K562 (cell line): ENCODE results near the gene PEX6.
A peak's percentile ranks its signal among the peaks of the same experiment; 100 is the strongest.

Experiments used
- CHD1 ChIP-seq: fragments of 200-600 bp; sonication (generic); IDR thresholded peaks from one replicate; pipeline ENCODE4 v1.6.1; 2012; ENCODE audit warnings: mild to moderate bottlenecking, moderate library complexity, low read length, inconsistent platforms
- EP300 ChIP-seq: IDR thresholded peaks from 2 replicates; pipeline ENCODE4 v1.6.1; 2012; ENCODE audit warnings: low read length, improper control_type of control experiment
- EZH2 ChIP-seq: IDR thresholded peaks from 2 replicates; pipeline ENCODE4 v1.6.1; 2012; ENCODE audit warnings: low read depth, mild to moderate bottlenecking, inconsistent platforms, low read length, borderline replicate concordance
- GTF2F1 ChIP-seq: IDR thresholded peaks from 2 replicates; pipeline ENCODE4 v1.6.1; 2011; ENCODE audit warnings: low read depth, low read length, improper control_type of control experiment
- MAZ ChIP-seq, 2 experiments: fragments of 450-650 bp in 1 of 2; sonication (generic) in 1 of 2; formaldehyde crosslinking; IDR thresholded peaks in 1 of 2; conservative IDR thresholded peaks in 1 of 2; 2 replicates each; pipeline versions ENCODE4 v1.4.0 to v1.5.0; 2020; ENCODE audit warnings: mild to moderate bottlenecking in 1 of 2, missing genetic modification reagents in 1 of 2
- SMAD1 ChIP-seq: fragments of 150-350 bp; IDR thresholded peaks from 2 replicates; pipeline ENCODE4 v1.6.1; 2014; ENCODE audit warnings: low read length, low read depth; ENCODE audit not compliant: partially characterized antibody
- SMARCA4 ChIP-seq: fragments of 450-650 bp; IDR thresholded peaks from 2 replicates; pipeline ENCODE4 v1.6.1; 2016
- SPI1 ChIP-seq: IDR thresholded peaks from 2 replicates; pipeline ENCODE4 v1.6.1; 2011; ENCODE audit warnings: low read depth, low read length, control low read depth, borderline replicate concordance
- ZNF12 ChIP-seq: sonication (generic); formaldehyde crosslinking; IDR thresholded peaks from 2 replicates; pipeline ENCODE4 v1.4.0; 2020; ENCODE audit warnings: mild to moderate bottlenecking, missing genetic modification reagents
- ZNF133 ChIP-seq: fragments of 250-450 bp; sonication (Bioruptor Pico); IDR thresholded peaks from 2 replicates; pipeline ENCODE4 v1.4.0; 2020; ENCODE audit warnings: mild to moderate bottlenecking
- ZNF764 ChIP-seq: fragments of 250-450 bp; sonication (Bioruptor Pico); IDR thresholded peaks from 2 replicates; pipeline ENCODE4 v1.4.0; 2020; ENCODE audit warnings: low read depth, mild to moderate bottlenecking, moderate library complexity
- TF ChIP-seq, protein P1 (sequence below), 3 experiments: IDR thresholded peaks in 2 of 3; conservative IDR thresholded peaks in 1 of 3; 2 replicates each; pipeline ENCODE4 v1.5.1; 2011 to 2012; ENCODE audit warnings: low read length in 3 of 3, mild to moderate bottlenecking in 3 of 3, control low read depth in 2 of 3, improper control_type of control experiment in 1 of 3, inconsistent platforms in 1 of 3, low read depth in 1 of 3, mixed read lengths in 1 of 3, moderate library complexity in 1 of 3; ENCODE audit not compliant: insufficient read depth in 2 of 3
- TF ChIP-seq, protein P2 (sequence below): sonication (generic); formaldehyde crosslinking; IDR thresholded peaks from 2 replicates; pipeline ENCODE4 v1.8.1; 2023; ENCODE audit warnings: mild to moderate bottlenecking, missing genetic modification reagents
- TF ChIP-seq, protein P3 (sequence below), 2 experiments: fragments of 450-650 bp in 1 of 2; sonication (generic) in 1 of 2; formaldehyde crosslinking in 1 of 2; IDR thresholded peaks in 1 of 2; conservative IDR thresholded peaks in 1 of 2; 2 replicates each; pipeline versions ENCODE4 v1.6.1 to v1.8.1; 2016 to 2023; ENCODE audit warnings: mild to moderate bottlenecking in 2 of 2, moderate library complexity in 2 of 2, inconsistent platforms in 1 of 2, missing genetic modification reagents in 1 of 2

DNA sequence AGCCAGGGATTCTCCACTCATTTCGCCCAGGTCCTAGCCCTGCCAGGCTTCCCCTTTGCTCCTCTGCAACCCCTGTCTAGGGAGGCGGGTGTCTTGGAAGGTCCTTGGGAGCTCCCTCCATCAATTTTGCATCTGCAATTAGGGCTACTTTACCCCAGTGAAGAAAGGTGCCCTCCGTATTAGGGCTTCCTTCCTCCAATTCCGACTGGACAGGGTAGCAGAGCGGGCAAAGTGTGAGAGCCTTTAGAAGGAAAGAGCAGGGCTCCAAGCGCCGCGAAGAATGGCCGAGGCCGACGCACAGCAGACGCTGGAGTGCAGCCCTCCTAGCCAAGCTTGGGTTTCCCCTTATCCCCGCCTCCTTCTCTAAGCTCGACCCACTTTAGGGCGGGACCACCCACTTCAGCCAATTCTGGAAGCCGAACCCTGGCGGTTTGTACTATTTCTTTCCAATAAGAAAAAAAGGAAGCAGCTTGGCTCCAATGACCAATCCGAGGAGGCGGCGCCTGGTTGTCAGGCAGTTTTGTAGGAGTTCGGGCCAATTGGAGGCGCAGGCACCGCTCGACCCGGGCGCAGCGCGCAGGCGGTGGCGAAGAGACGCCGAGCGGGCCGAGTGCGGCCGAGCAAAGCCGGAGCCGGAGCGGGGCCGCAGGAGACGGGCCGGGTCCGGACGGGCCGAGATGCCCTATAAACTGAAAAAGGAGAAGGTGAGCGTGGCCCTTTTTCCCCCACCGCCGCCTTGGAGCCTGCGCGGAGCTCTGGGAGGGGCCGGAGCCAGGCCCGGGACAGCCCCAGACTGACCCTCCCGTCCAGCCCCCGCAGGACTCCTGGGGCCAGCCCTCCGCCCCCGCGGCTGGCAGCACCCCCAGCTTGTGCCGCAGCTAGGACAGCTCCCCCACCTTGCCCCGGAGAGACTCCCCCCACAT lies 5.3 kb upstream of the PEX6 start, which contains the start of gene PPP2R5D:
- TF ChIP-seq, protein P1, sequence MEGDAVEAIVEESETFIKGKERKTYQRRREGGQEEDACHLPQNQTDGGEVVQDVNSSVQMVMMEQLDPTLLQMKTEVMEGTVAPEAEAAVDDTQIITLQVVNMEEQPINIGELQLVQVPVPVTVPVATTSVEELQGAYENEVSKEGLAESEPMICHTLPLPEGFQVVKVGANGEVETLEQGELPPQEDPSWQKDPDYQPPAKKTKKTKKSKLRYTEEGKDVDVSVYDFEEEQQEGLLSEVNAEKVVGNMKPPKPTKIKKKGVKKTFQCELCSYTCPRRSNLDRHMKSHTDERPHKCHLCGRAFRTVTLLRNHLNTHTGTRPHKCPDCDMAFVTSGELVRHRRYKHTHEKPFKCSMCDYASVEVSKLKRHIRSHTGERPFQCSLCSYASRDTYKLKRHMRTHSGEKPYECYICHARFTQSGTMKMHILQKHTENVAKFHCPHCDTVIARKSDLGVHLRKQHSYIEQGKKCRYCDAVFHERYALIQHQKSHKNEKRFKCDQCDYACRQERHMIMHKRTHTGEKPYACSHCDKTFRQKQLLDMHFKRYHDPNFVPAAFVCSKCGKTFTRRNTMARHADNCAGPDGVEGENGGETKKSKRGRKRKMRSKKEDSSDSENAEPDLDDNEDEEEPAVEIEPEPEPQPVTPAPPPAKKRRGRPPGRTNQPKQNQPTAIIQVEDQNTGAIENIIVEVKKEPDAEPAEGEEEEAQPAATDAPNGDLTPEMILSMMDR (IDR thresholded peaks at IDR 0.05 in 2 of 3, conservative IDR thresholded peaks at IDR 0.05 in 1 of 3; ENCODE audit: insufficient read depth in 2 of 3, low read depth in 1 of 3, low read length in 3 of 3) = no peak; a peak in 1 of 6 replicates
- TF ChIP-seq EP300 (no peak), ZNF12 (no peak), MAZ (CRISPR knock-in tag; conservative IDR thresholded peaks at IDR 0.05 in 1 of 2, IDR thresholded peaks at IDR 0.05 in 1 of 2) (peak; percentile 35 to 58), SMAD1 (peak; percentile 51), ZNF764 (no peak), GTF2F1 (peak; percentile 87; the same call in 1 of the 2 replicates), CHD1 (no peak), SMARCA4 (no peak), SPI1 (peak; percentile 48; the same call in 1 of the 2 replicates), EZH2 (no peak), ZNF133 (CRISPR knock-in tag) (no peak)
- TF ChIP-seq, protein P2, sequence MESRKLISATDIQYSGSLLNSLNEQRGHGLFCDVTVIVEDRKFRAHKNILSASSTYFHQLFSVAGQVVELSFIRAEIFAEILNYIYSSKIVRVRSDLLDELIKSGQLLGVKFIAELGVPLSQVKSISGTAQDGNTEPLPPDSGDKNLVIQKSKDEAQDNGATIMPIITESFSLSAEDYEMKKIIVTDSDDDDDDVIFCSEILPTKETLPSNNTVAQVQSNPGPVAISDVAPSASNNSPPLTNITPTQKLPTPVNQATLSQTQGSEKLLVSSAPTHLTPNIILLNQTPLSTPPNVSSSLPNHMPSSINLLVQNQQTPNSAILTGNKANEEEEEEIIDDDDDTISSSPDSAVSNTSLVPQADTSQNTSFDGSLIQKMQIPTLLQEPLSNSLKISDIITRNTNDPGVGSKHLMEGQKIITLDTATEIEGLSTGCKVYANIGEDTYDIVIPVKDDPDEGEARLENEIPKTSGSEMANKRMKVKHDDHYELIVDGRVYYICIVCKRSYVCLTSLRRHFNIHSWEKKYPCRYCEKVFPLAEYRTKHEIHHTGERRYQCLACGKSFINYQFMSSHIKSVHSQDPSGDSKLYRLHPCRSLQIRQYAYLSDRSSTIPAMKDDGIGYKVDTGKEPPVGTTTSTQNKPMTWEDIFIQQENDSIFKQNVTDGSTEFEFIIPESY (CRISPR knock-in tag) = no peak
- TF ChIP-seq, protein P3, sequence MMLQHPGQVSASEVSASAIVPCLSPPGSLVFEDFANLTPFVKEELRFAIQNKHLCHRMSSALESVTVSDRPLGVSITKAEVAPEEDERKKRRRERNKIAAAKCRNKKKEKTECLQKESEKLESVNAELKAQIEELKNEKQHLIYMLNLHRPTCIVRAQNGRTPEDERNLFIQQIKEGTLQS (IDR thresholded peaks at IDR 0.05) = no peak
- TF ChIP-seq, protein P3 (CRISPR knock-in tag; conservative IDR thresholded peaks at IDR 0.05) = peak; percentile 73; the same call in 1 of the 2 replicates
